Fibroblast of mammary gland (primary cell): Measurements from ENCODE around the gene TPBGL.

Experiments used
- DNase-seq: peaks from one replicate; pipeline ENCODE4 v3.0.0-alpha.2; 2010; ENCODE audit warnings: low read depth
- H3K4me3 ChIP-seq: 2 replicates; pipeline ENCODE4 v1.5.1; 2011; ENCODE audit warnings: low read depth, mild to moderate bottlenecking, low read length, moderate library complexity; ENCODE audit not compliant: control insufficient read depth
- CTCF ChIP-seq: conservative IDR thresholded peaks from 2 replicates; pipeline ENCODE4 v1.5.1; 2011; ENCODE audit warnings: low read depth, low read length, inconsistent platforms; ENCODE audit not compliant: control insufficient read depth, insufficient read depth

Gene TPBGL

GRCh38 chr11:75196426-75196825, 44.1 kb upstream of the TPBGL start:
- no peak for TF ChIP-seq CTCF
- H3K4me3 ChIP-seq = no peak overlapping the region
- DNase-seq = no peak

- DNase-seq = no peak
- no peak for TF ChIP-seq CTCF
- H3K4me3 ChIP-seq = no peak overlapping the region
Measured at GRCh38 chr11:75197512-75198277, 42.9 kb upstream of the TPBGL start.

- no peak for TF ChIP-seq CTCF
- DNase-seq = no peak
- H3K4me3 ChIP-seq = no peak overlapping the region
Measured at GRCh38 chr11:75198278-75198973, 42.1 kb upstream of the TPBGL start.

GRCh38 chr11:75199412-75199955, 41.1 kb upstream of the TPBGL start:
- no peak overlapping the region for H3K4me3 ChIP-seq
- no peak for DNase-seq
- TF ChIP-seq CTCF = no peak

GRCh38 chr11:75200051-75200450, 40.5 kb upstream of the TPBGL start:
- no peak overlapping the region for H3K4me3 ChIP-seq
- DNase-seq = no peak
- TF ChIP-seq CTCF = no peak

GRCh38 chr11:75200531-75200930, 40.0 kb upstream of the TPBGL start:
- H3K4me3 ChIP-seq = no peak overlapping the region
- no peak for TF ChIP-seq CTCF
- DNase-seq = no peak
